Adipocyte (in vitro differentiated cells): ENCODE measurements around the gene AVEN.

Experiments
- DNase-seq: peaks from one replicate; pipeline ENCODE4 v3.0.0-alpha.2; 2015; ENCODE audit warnings: low read depth
- H3K27me3 ChIP-seq: replicated peaks from 2 replicates; pipeline ENCODE4 v1.7.0; 2013; ENCODE audit warnings: mild to moderate bottlenecking, low read length, moderate library complexity; ENCODE audit not compliant: control insufficient read depth, insufficient read depth
- H3K36me3 ChIP-seq: 2 replicates; pipeline ENCODE4 v1.7.0; 2013; ENCODE audit warnings: low read length, mild to moderate bottlenecking, moderate library complexity; ENCODE audit not compliant: control insufficient read depth, insufficient read depth, severe bottlenecking
- H3K4me1 ChIP-seq: 2 replicates; pipeline ENCODE4 v1.7.0; 2013; ENCODE audit warnings: mild to moderate bottlenecking, low read length, moderate library complexity; ENCODE audit not compliant: control insufficient read depth, insufficient read depth
- H3K4me3 ChIP-seq: 2 replicates; pipeline ENCODE4 v1.7.0; 2013; ENCODE audit warnings: mild to moderate bottlenecking, low read length, moderate library complexity
- H3K9ac ChIP-seq: 2 replicates; pipeline ENCODE4 v1.7.0; 2013; ENCODE audit warnings: mild to moderate bottlenecking, low read length, moderate library complexity
- H3K9me3 ChIP-seq: 2 replicates; pipeline ENCODE4 v1.7.0; 2013; ENCODE audit warnings: mild to moderate bottlenecking, low read length, moderate library complexity; ENCODE audit not compliant: control insufficient read depth

Gene AVEN, protein sequence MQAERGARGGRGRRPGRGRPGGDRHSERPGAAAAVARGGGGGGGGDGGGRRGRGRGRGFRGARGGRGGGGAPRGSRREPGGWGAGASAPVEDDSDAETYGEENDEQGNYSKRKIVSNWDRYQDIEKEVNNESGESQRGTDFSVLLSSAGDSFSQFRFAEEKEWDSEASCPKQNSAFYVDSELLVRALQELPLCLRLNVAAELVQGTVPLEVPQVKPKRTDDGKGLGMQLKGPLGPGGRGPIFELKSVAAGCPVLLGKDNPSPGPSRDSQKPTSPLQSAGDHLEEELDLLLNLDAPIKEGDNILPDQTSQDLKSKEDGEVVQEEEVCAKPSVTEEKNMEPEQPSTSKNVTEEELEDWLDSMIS

DNA sequence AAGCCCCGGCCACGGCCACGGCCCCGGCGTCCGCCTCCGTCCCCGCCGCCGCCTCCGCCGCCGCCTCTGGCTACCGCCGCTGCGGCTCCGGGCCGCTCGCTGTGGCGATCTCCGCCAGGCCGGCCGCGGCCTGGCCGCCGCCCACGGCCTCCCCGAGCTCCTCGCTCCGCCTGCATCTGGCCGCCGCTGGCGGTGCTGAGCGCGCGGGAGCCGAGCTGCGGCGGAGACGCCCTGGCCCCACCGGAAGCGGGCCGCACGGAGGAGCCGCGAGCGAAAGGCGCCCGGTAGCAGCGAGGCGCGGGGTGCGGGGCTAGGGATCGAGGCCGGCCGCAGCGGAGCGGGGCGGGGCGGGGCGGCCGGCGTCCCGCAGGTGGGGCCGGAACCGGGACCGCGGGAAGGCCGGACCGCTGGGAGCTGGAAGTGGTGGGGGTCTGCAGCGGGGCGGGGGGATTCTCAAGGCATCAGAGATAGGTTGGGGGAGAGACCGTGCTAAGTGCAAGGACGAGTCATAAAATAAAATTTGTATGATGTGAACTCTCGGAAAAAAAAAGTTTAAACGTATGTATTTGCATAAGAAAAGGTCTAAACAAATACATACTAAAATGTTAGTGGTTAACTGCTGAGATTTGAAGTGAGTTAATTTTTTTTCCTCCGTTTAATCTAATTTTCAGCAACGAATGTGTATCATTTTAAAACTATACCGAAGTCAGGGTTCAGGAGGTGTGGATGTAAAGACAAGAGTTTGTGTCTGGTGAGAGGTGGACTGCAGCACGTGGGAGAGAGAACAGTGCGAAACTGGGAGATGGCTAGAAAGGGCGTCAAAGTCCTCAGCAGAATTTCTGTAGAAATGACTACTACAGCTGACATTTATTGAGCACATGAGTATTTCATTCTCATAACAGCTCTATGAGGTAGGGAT is at the start of gene AVEN:
Gene AVEN, minus strand, starts transcription at position 334 of the 919 bp plus-strand sequence. Its CDS starts 158 bp downstream, at position 176.
- H3K9me3 ChIP-seq = no peaks in the 10 kb centered on the region
- no peaks in the 10 kb centered on the region for H3K27me3 ChIP-seq
- peak within 1 kb of the TSS; percentile 98 for H3K9ac ChIP-seq
- H3K36me3 ChIP-seq = no peaks in the 10 kb centered on the region
- peak; percentile 83 for DNase-seq
- H3K4me3 ChIP-seq = peak within 1 kb of the TSS; percentile 95
- H3K4me1 ChIP-seq = peaks cover 25% of the 10 kb centered on the region

DNA sequence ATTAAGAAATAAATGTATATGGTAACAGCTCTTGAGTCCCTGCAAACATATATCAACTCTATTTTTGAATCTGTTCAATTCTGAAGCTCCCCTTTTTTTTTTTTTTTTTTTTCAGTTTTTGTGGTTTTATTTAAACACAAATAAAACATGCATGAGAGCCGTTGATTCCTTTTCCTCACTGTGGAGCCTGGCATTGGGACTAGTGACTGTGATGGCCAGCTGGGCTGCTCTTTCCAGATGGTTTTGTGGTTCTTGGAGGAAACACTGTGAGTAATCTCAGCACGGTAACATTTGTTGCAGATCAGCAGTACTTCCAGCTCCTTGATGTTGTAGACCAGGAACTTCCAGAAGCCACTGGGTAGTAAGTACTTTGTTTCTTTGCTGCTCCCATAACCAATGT is 46.7 kb upstream of the AVEN start:
- Histone ChIP-seq H3K27me3 (no peaks in the 10 kb centered on the region), H3K4me1 (peaks cover 3% of the 10 kb centered on the region), H3K9me3 (no peaks in the 10 kb centered on the region)

GRCh38 chr15:34084086-34084485 is 45.1 kb upstream of the AVEN start:
- H3K4me3 ChIP-seq = no peak overlapping the region
- no peak overlapping the region for H3K9ac ChIP-seq
- peaks cover 51% of the 10 kb centered on the region for H3K36me3 ChIP-seq
- H3K27me3 ChIP-seq = no peaks in the 10 kb centered on the region
- no peak for DNase-seq
- no peaks in the 10 kb centered on the region for H3K9me3 ChIP-seq
- peaks cover 3% of the 10 kb centered on the region for H3K4me1 ChIP-seq

More for the DNA sequence above, 46.7 kb upstream of the AVEN start:
- no peak for DNase-seq
- Histone ChIP-seq H3K36me3 (peaks cover 63% of the 10 kb centered on the region), H3K9ac (no peak overlapping the region), H3K4me3 (no peak overlapping the region)

DNA sequence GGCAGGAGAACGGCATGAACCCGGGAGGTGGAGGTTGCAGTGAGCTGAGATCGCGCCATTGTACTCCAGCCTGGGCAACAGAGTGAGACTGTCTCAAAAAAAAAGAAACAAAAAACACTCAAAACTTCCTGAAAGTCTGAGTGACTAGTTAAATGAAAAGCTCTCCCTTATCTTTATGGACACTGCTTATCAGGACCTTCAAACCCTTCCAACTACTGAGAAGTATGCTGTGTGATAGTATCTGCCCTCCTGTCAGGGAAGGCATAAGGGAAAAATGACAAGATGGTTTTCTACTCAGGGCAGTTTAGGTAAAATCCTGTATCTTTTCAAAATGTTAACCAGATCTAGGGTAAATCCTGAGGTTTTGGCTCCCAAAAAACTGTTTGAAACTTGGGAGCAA is 40.9 kb upstream of the AVEN start:
- Histone ChIP-seq H3K27me3 (no peaks in the 10 kb centered on the region), H3K4me3 (no peak overlapping the region), H3K9ac (no peak overlapping the region), H3K4me1 (peaks cover 3% of the 10 kb centered on the region), H3K9me3 (no peaks in the 10 kb centered on the region), H3K36me3 (peaks cover 16% of the 10 kb centered on the region)
- no peak for DNase-seq

DNA sequence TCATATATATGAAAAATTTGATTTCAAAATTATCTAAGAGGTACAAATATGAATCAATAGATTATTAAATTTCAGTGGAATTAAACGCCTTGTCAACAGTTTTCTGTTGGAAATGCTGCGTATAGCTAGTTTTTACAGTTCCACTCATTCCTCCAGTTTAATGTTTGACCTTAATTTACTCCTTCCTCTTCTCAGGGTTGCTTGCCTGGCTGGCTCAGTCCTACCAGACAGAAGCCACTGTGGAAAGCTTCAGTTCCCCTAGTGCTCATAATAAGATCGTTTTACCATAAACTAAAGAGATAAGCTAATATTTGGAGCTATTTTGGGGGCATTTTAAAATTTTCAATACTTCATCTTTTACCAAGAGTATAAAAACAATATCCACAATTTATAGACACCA is 39.9 kb upstream of the AVEN start:
- DNase-seq = no peak
- Histone ChIP-seq H3K36me3 (peaks cover 8% of the 10 kb centered on the region), H3K4me3 (no peak overlapping the region), H3K9me3 (no peaks in the 10 kb centered on the region), H3K4me1 (no peaks in the 10 kb centered on the region), H3K27me3 (no peaks in the 10 kb centered on the region), H3K9ac (no peak overlapping the region)

GRCh38 chr15:34076785-34077184 is 37.8 kb upstream of the AVEN start:
- no peak for DNase-seq
- Histone ChIP-seq H3K4me1 (no peaks in the 10 kb centered on the region), H3K9ac (no peak overlapping the region), H3K36me3 (no peaks in the 10 kb centered on the region), H3K4me3 (no peak overlapping the region), H3K9me3 (no peaks in the 10 kb centered on the region), H3K27me3 (no peaks in the 10 kb centered on the region)

GRCh38 chr15:34070003-34070402 is 31.0 kb upstream of the AVEN start:
- no peak overlapping the region for H3K9ac ChIP-seq
- no peaks in the 10 kb centered on the region for H3K27me3 ChIP-seq
- no peaks in the 10 kb centered on the region for H3K36me3 ChIP-seq
- H3K4me1 ChIP-seq = no peaks in the 10 kb centered on the region
- no peaks in the 10 kb centered on the region for H3K9me3 ChIP-seq
- no peak for DNase-seq
- H3K4me3 ChIP-seq = no peak overlapping the region

- H3K9ac ChIP-seq = no peak overlapping the region
- no peaks in the 10 kb centered on the region for H3K9me3 ChIP-seq
- H3K4me1 ChIP-seq = no peaks in the 10 kb centered on the region
- no peaks in the 10 kb centered on the region for H3K27me3 ChIP-seq
- H3K36me3 ChIP-seq = no peaks in the 10 kb centered on the region
- no peak overlapping the region for H3K4me3 ChIP-seq
- no peak for DNase-seq
Observed at GRCh38 chr15:34065941-34066340, 26.9 kb upstream of the AVEN start.

DNA sequence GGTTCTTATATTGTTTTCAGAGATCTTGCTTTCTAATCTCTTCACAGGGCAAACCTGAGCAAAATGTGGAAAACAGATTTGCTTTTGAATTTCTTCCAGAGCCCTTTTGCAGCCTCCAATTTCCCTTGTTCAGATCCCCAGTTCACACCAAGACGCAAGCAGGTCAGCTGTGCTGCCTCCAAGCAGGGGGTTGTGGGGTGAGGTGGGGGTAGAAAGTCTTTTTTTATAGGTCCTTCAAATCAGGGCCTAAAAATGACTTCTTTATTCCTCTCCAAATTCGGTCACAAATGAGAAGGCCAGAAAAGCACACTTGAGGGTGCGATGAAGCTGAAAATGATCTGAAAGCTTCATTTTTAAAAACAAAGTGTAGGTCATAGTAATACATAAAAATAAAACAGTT is 26.3 kb upstream of the AVEN start:
- Histone ChIP-seq H3K9me3 (no peaks in the 10 kb centered on the region), H3K9ac (no peak overlapping the region), H3K27me3 (no peaks in the 10 kb centered on the region), H3K4me1 (no peaks in the 10 kb centered on the region), H3K4me3 (no peak overlapping the region), H3K36me3 (no peaks in the 10 kb centered on the region)
- DNase-seq = no peak

GRCh38 chr15:34064438-34064837 is 25.4 kb upstream of the AVEN start:
- no peak overlapping the region for H3K4me3 ChIP-seq
- no peaks in the 10 kb centered on the region for H3K9me3 ChIP-seq
- no peaks in the 10 kb centered on the region for H3K4me1 ChIP-seq
- no peaks in the 10 kb centered on the region for H3K27me3 ChIP-seq
- no peaks in the 10 kb centered on the region for H3K36me3 ChIP-seq
- DNase-seq = no peak
- no peak overlapping the region for H3K9ac ChIP-seq

- Histone ChIP-seq H3K9me3 (no peaks in the 10 kb centered on the region), H3K4me1 (peaks cover 13% of the 10 kb centered on the region), H3K9ac (no peak overlapping the region), H3K36me3 (no peaks in the 10 kb centered on the region), H3K27me3 (no peaks in the 10 kb centered on the region), H3K4me3 (no peak overlapping the region)
- DNase-seq = no peak
Observed at GRCh38 chr15:34059946-34060345, 20.9 kb upstream of the AVEN start.
